Transverse colon (tissue), 4 donors: ENCODE data around the gene ISLR. TPM values are rescaled to one million over a fixed set of nuclear protein-coding genes. Genes with fewer than 3 reads are reported as not detected.

Source experiments
- DNase-seq: peaks from one replicate; pipeline ENCODE4 v3.0.0-alpha.2; 2019
- H3K27ac ChIP-seq, 4 donors: fragments of 200-600 bp; sonication (generic); 2 replicates each; pipeline ENCODE4 v1.5.1; 2016 to 2018; ENCODE audit warnings: inconsistent platforms in 4 of 4
- H3K27me3 ChIP-seq: fragments of 200-600 bp; sonication (generic); 2 replicates; pipeline ENCODE4 v1.5.1; 2017; ENCODE audit warnings: inconsistent platforms
- H3K36me3 ChIP-seq, 4 donors: fragments of 200-600 bp; sonication (generic); 2 replicates each; pipeline ENCODE4 v1.5.1; 2017 to 2019; ENCODE audit warnings: inconsistent platforms in 4 of 4
- H3K4me1 ChIP-seq, 4 donors: fragments of 200-600 bp; sonication (generic); 2 replicates each; pipeline ENCODE4 v1.5.1; 2017 to 2020; ENCODE audit warnings: inconsistent platforms in 4 of 4
- H3K4me3 ChIP-seq, 4 donors: fragments of 200-600 bp; sonication (generic); 1 replicate in 1 of 4; 2 replicates in 3 of 4; pipeline versions ENCODE4 v1.5.1 to v1.6.1; 2017 to 2019; ENCODE audit warnings: inconsistent platforms in 4 of 4
- H3K9me3 ChIP-seq, 2 donors: fragments of 200-600 bp; sonication (generic); 2 replicates each; pipeline ENCODE4 v1.5.1; 2017 to 2019; ENCODE audit warnings: inconsistent platforms in 2 of 2
- EP300 ChIP-seq: sonication (generic); formaldehyde crosslinking; IDR thresholded peaks from one replicate; pipeline ENCODE4 v1.6.1; 2017; ENCODE audit warnings: antibody characterized with exemption, low read depth
- POLR2A ChIP-seq: fragments of 450-650 bp; IDR thresholded peaks from one replicate; pipeline ENCODE4 v1.6.1; 2016; ENCODE audit warnings: antibody characterized with exemption, mild to moderate bottlenecking, moderate library complexity
- POLR2AphosphoS5 ChIP-seq, 3 donors: sonication (generic); formaldehyde crosslinking; IDR thresholded peaks; one replicate each; pipeline ENCODE4 v1.6.1; 2016; ENCODE audit warnings: antibody characterized with exemption in 3 of 3
- WGBS, 2 donors: methylation state at CpG; one replicate each; pipeline ENCODE4 v1.1.5; 2018; ENCODE audit warnings: low coverage in 1 of 2; 5-methylcytosine and 5-hydroxymethylcytosine counted together
- in situ Hi-C, 4 donors: fragments of 200-750 bp; cut with MboI; loops; one replicate each; pipeline versions ENCODE4 v1.15.0 to v1.15.1; 2017; ENCODE audit warnings: low sequenced_read_pairs in 3 of 4, low pct_ligation_motif_present in 1 of 4, low pct_unique_long_range_greater_than_20kb in 1 of 4
- intact Hi-C: fragments of 100-400 bp; cut with DNase I; formaldehyde crosslinking; loops from one replicate; pipeline ENCODE4 v1.15.1; 2023; ENCODE audit warnings: low total_unique reads
- total RNA-seq, 4 donors: library from RNA; depleted of rRNA; stranded (reverse); fragments of >200 nt; gene quantifications; one replicate each; pipeline ENCODE4 v1.1.0, GENCODE V29; 2016
- TF ChIP-seq, protein P1 (sequence below), 5 experiments: fragments of 200-600 bp in 3 of 5; fragments of 450-650 bp in 2 of 5; sonication (generic) in 3 of 5; IDR thresholded peaks; 1 replicate in 2 of 5; 2 replicates in 3 of 5; pipeline ENCODE4 v1.5.1; 2016 to 2017; ENCODE audit warnings: antibody characterized with exemption in 5 of 5, inconsistent platforms in 3 of 5, mild to moderate bottlenecking in 2 of 5, moderate library complexity in 1 of 5

Gene ISLR
- total RNA-seq, 4 donors from 2014 or later: 18.8 to 191 (median 25.5) TPM

- in situ Hi-C loops: loop anchor here in 1 of 4 donors (25.0 kb wide), 1 partner anchor 165 kb away; no protein-coding TSS in a partner anchor
Observed at GRCh38 chr15:74147051-74147450, 26.5 kb upstream of the ISLR start.

GRCh38 chr15:74155766-74156417 is 17.6 kb upstream of the ISLR start:
- H3K4me1 ChIP-seq: peaks cover 0 to 15% (median 6%) of the 10 kb centered on the region in 4 donors
- H3K27me3 ChIP-seq: no peaks in the 10 kb centered on the region
- H3K27ac ChIP-seq: peak overlapping the region in 1 of 4 donors; percentile 66
- in situ Hi-C loops (no loop called here), intact Hi-C loops (loop anchor here (10.0 kb wide), 1 partner anchor 79 kb away; the partner anchor contains the start of gene CCDC33)
- H3K4me3 ChIP-seq: no peak overlapping the region
- 78 to 79% methylated on average over 13 to 14 of the region's 14 CpGs for WGBS, 2 donors
- TF ChIP-seq, protein P1, sequence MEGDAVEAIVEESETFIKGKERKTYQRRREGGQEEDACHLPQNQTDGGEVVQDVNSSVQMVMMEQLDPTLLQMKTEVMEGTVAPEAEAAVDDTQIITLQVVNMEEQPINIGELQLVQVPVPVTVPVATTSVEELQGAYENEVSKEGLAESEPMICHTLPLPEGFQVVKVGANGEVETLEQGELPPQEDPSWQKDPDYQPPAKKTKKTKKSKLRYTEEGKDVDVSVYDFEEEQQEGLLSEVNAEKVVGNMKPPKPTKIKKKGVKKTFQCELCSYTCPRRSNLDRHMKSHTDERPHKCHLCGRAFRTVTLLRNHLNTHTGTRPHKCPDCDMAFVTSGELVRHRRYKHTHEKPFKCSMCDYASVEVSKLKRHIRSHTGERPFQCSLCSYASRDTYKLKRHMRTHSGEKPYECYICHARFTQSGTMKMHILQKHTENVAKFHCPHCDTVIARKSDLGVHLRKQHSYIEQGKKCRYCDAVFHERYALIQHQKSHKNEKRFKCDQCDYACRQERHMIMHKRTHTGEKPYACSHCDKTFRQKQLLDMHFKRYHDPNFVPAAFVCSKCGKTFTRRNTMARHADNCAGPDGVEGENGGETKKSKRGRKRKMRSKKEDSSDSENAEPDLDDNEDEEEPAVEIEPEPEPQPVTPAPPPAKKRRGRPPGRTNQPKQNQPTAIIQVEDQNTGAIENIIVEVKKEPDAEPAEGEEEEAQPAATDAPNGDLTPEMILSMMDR (IDR thresholded peaks at IDR 0.05): no peak
- TF ChIP-seq EP300: no peak
- TF ChIP-seq POLR2AphosphoS5 (IDR thresholded peaks at IDR 0.05): no peak
- no peak for TF ChIP-seq POLR2A
- H3K36me3 ChIP-seq: no peaks in the 10 kb centered on the region
- no peak for DNase-seq
- no peaks in the 10 kb centered on the region for H3K9me3 ChIP-seq

More at GRCh38 chr15:74147051-74147450, 26.5 kb upstream of the ISLR start:
- intact Hi-C loops: no loop called here
- H3K27ac ChIP-seq: no peak overlapping the region
- 45 to 60% methylated on average over 2 of the region's 2 CpGs for WGBS, 2 donors
- H3K27me3 ChIP-seq: peaks cover 19% of the 10 kb centered on the region
- H3K9me3 ChIP-seq: no peaks in the 10 kb centered on the region
- no peaks in the 10 kb centered on the region for H3K36me3 ChIP-seq
- no peak overlapping the region for H3K4me3 ChIP-seq
- no peak for DNase-seq
- H3K4me1 ChIP-seq: no peaks in the 10 kb centered on the region
- no peak for TF ChIP-seq POLR2AphosphoS5 (IDR thresholded peaks at IDR 0.05)
- TF ChIP-seq, protein P1 (IDR thresholded peaks at IDR 0.05): no peak
- TF ChIP-seq POLR2A: no peak
- no peak for TF ChIP-seq EP300

DNA sequence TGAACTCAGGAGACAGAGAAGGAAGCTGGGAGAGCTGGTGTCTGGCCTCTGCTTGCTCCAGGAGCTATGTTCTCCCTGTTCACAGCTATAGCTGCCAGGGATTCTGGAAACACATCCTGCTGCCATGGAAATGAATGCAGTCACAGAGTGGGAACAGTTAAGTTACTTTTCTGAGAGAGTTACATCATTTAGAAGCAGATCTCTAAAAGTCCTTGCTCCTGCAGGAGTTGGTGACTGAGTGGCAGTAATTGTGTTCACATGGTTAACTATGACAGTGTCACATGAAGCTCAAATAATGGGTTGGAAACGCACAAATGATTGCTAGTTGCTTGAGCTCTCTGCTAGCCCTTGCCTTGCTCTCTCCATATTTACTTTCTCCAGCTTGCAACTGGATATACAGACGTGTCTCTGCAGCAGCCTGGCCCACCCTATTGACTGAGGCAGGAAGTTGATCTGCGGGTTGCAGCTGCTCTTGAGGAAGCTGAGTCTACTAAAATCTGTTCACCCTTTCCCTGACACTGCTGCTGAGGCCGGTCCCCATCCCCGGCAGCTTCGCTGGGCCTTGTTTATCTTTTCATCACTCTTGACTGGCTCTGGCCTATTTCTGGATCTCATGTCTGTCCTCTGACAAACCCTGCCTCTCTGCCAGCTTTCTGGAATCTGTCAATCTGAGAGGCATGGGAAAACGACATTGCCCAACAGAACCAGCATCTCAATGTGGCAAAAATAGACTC is 16.7 kb upstream of the ISLR start:
- 36 to 37% methylated on average over 2 to 7 of the region's 7 CpGs for WGBS, 2 donors
- DNase-seq: no peak
- Histone ChIP-seq H3K9me3 (no peaks in the 10 kb centered on the region), H3K4me3 (no peak overlapping the region), H3K4me1 (peaks cover 0 to 15% (median 6%) of the 10 kb centered on the region in 4 donors), H3K36me3 (no peaks in the 10 kb centered on the region), H3K27me3 (no peaks in the 10 kb centered on the region), H3K27ac (peak overlapping the region in 3 of 4 donors; percentile 0 to 66 (median 30))
- in situ Hi-C loops: no loop called here
- peak in 1 of 3 donors; percentile 22 for TF ChIP-seq POLR2AphosphoS5 (IDR thresholded peaks at IDR 0.05)
- TF ChIP-seq, protein P1 (IDR thresholded peaks at IDR 0.05): no peak
- intact Hi-C loops: loop anchor here (10.0 kb wide), 1 partner anchor 78 kb away; the partner anchor contains the start of gene CCDC33
